ENCODE results near the gene ANKRD9.

Gene ANKRD9

GRCh38 chr14:102497998-102498677 is 11.4 kb downstream of the ANKRD9 start:
- DNase-seq: no peak

GRCh38 chr14:102496958-102497744 is 12.4 kb downstream of the ANKRD9 start:
- DNase-seq: no peak

- no peak for DNase-seq
These were observed 13.3 kb downstream of the ANKRD9 start for GRCh38 chr14:102496331-102496691.

- no peak for DNase-seq
These were observed 13.9 kb downstream of the ANKRD9 start for GRCh38 chr14:102495491-102496330.

GRCh38 chr14:102493585-102493984 is 16.0 kb downstream of the ANKRD9 start:
- DNase-seq: no peak

GRCh38 chr14:102493096-102493495 is 16.5 kb downstream of the ANKRD9 start:
- DNase-seq: no peak

- DNase-seq: no peak
These were observed 17.1 kb downstream of the ANKRD9 start for GRCh38 chr14:102492531-102492910.

GRCh38 chr14:102491786-102492530 is 17.6 kb downstream of the ANKRD9 start:
- no peak for DNase-seq

- no peak for DNase-seq
These were observed 18.2 kb downstream of the ANKRD9 start for GRCh38 chr14:102491366-102491765.

GRCh38 chr14:102490456-102490855 is 19.1 kb downstream of the ANKRD9 start:
- no peak for DNase-seq

GRCh38 chr14:102487204-102487577 is 22.4 kb downstream of the ANKRD9 start:
- DNase-seq: no peak

GRCh38 chr14:102486513-102487203 is 22.9 kb downstream of the ANKRD9 start:
- DNase-seq: no peak

GRCh38 chr14:102485693-102486512 is 23.7 kb downstream of the ANKRD9 start:
- DNase-seq: no peak

GRCh38 chr14:102484316-102484715 is 25.3 kb downstream of the ANKRD9 start:
- DNase-seq: no peak

GRCh38 chr14:102481791-102482238 is 27.8 kb downstream of the ANKRD9 start:
- no peak for DNase-seq

- DNase-seq: no peak
These were observed 28.2 kb downstream of the ANKRD9 start for GRCh38 chr14:102481371-102481770.

GRCh38 chr14:102479777-102480176 is 29.8 kb downstream of the ANKRD9 start:
- DNase-seq: no peak

GRCh38 chr14:102479107-102479506 is 30.5 kb downstream of the ANKRD9 start:
- DNase-seq: no peak

GRCh38 chr14:102474934-102475333 is 34.6 kb downstream of the ANKRD9 start:
- DNase-seq: no peak

GRCh38 chr14:102473559-102473958 is 36.0 kb downstream of the ANKRD9 start:
- no peak for DNase-seq

GRCh38 chr14:102472791-102473150 is 36.8 kb downstream of the ANKRD9 start:
- DNase-seq: no peak

All from Kasumi-1 (cell line).